ENCODE results near the gene CEP97. TPM values are rescaled to one million over a fixed set of nuclear protein-coding genes. Genes with fewer than 3 reads are reported as not detected.

Gene CEP97
- total and polyA plus RNA-seq, 9 of the 15 experiments (the other 6 are each of a cell fraction or from before 2014, with no cell fraction given) = 2.0 to 10.1 (median 4.3) TPM

- TF ChIP-seq GATAD2B (IDR thresholded peaks at IDR 0.05; ENCODE audit: borderline replicate concordance) (no peak), TEAD1 (CRISPR knock-in tag; IDR thresholded peaks at IDR 0.05) (peak in 1 of 2 experiments; percentile 72; a peak in 1 of 4 replicates), TBP (optimal IDR thresholded peaks at IDR 0.05; ENCODE audit: low read depth, low read length) (peak; percentile 74), ZNF408 (CRISPR knock-in tag; IDR thresholded peaks at IDR 0.05; ENCODE audit: low read depth) (no peak), TAF9B (IDR thresholded peaks at IDR 0.05; ENCODE audit: partially characterized antibody) (peak; percentile 42), CEBPG (CRISPR knock-in tag; IDR thresholded peaks at IDR 0.05) (peak; percentile 77), CEBPG (tag; conservative IDR thresholded peaks at IDR 0.05 in 1 of 2, IDR thresholded peaks at IDR 0.05 in 1 of 2) (peak; percentile 46 to 57; a peak in 2 of 4 replicates), HOXB6 (CRISPR knock-in tag; IDR thresholded peaks at IDR 0.05; ENCODE audit: borderline replicate concordance) (no peak), TFAP4 (CRISPR knock-in tag; IDR thresholded peaks at IDR 0.05; ENCODE audit: borderline replicate concordance) (peak; percentile 43; the same call in 1 of the 2 replicates), NEUROD1 (IDR thresholded peaks at IDR 0.05; ENCODE audit: borderline replicate concordance, low read depth, low read length, partially characterized antibody) (peak; percentile 19), SMAD1 (IDR thresholded peaks at IDR 0.05; ENCODE audit: low read depth, low read length, partially characterized antibody) (no peak), ZNF24 (IDR thresholded peaks at IDR 0.05) (no peak), UBTF (IDR thresholded peaks at IDR 0.05; ENCODE audit: borderline replicate concordance in 1 of 2, low read depth in 2 of 2, low read length in 2 of 2) (0 out of 4 replicates have a peak, but pooled peaks of 1 of the 2 experiments have one; percentile 35), FIP1L1 (IDR thresholded peaks at IDR 0.05; ENCODE audit: low read depth, low read length, poor library complexity, severe bottlenecking) (peak; percentile 49), RUNX1 (IDR thresholded peaks at IDR 0.05; ENCODE audit: low read depth) (0 out of 2 replicates have a peak, but pooled peaks have one; percentile 11), PHF8 (IDR thresholded peaks at IDR 0.05; ENCODE audit: borderline replicate concordance, low read length) (peak; percentile 52; the same call in 1 of the 2 replicates), MBD2 (IDR thresholded peaks at IDR 0.05; ENCODE audit: borderline replicate concordance, low read depth) (peak; percentile 68; the same call in 1 of the 2 replicates), KLF1 (tag; IDR thresholded peaks at IDR 0.05) (0 out of 2 replicates have a peak, but pooled peaks have one; percentile 41), EWSR1 (IDR thresholded peaks at IDR 0.05; ENCODE audit: borderline replicate concordance, low read depth, partially characterized antibody) (no peak), TOE1 (IDR thresholded peaks at IDR 0.05; ENCODE audit: borderline replicate concordance) (peak; percentile 47; the same call in 1 of the 2 replicates), TOE1 (CRISPR knock-in tag; IDR thresholded peaks at IDR 0.05; ENCODE audit: borderline replicate concordance, low read depth) (no peak), ZNF639 (CRISPR knock-in tag; conservative IDR thresholded peaks at IDR 0.05 in 1 of 2, IDR thresholded peaks at IDR 0.05 in 1 of 2) (no peak)
Measured at GRCh38 chr3:101676765-101677435, 47.5 kb upstream of the CEP97 start, which contains the start of gene ZBTB11 (continued).

All from K562 (cell line).